Gastrocnemius medialis (tissue), 4 donors: ENCODE results near the gene SUSD4.

Source experiments
- CTCF ChIP-seq, 5 experiments: fragments of 450-650 bp in 3 of 5; fragments of 200-600 bp in 2 of 5; sonication (generic) in 2 of 5; IDR thresholded peaks in 4 of 5; conservative IDR thresholded peaks in 1 of 5; 1 replicate in 4 of 5; 2 replicates in 1 of 5; pipeline ENCODE4 v1.5.1; 2016 to 2019; ENCODE audit warnings: antibody characterized with exemption in 5 of 5, mild to moderate bottlenecking in 3 of 5, moderate library complexity in 3 of 5
- POLR2A ChIP-seq, 2 donors: fragments of 450-650 bp; IDR thresholded peaks; one replicate each; pipeline ENCODE4 v1.6.1; 2017; ENCODE audit warnings: antibody characterized with exemption in 2 of 2, mild to moderate bottlenecking in 2 of 2, moderate library complexity in 2 of 2

DNA sequence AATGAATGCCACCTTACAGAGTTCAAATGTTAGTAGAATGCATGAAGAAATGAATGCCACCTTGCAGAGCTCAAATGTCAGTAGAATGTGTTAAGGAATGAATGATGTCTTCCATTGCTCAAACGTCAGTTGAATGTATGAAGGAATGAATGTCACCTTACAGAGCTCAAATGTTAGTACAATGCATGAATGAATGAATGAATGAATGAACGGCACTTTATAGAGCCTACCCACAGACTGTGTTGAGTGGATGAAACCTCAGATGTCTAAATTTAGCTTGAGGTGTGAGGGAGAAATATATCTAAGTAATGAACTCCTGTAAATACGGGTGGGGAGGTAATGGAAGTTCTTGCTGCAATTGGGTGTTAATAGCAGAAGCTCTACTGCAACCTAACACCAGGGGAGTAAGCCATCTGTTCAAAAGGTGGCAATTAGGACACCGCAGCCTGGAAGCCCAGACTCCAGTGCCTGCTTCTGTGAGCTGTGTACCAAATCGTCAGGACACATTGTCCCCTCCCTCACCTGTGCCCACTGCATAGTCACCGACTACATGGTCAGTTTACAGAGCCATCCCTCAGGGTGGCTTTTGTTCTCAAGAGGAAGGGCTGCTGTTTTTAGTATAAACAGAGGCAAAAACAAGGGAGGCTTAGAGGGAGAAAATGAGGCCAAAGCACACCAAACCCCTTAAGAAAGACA lies 26.7 kb downstream of the SUSD4 start:
- TF ChIP-seq CTCF (IDR thresholded peaks at IDR 0.05 in 4 of 5, conservative IDR thresholded peaks at IDR 0.05 in 1 of 5) (no peak), POLR2A (IDR thresholded peaks at IDR 0.05) (peak in 1 of 2 donors; percentile 53)
